Measurements from ENCODE around the gene PTGDS. TPM values are rescaled to one million over a fixed set of nuclear protein-coding genes. Genes with fewer than 3 reads are reported as not detected.

PTGDS gene
- total and polyA plus RNA-seq, 10 of the 15 experiments (the other 5 are each of a cell fraction or from before 2014, with no cell fraction given): not detected

DNA sequence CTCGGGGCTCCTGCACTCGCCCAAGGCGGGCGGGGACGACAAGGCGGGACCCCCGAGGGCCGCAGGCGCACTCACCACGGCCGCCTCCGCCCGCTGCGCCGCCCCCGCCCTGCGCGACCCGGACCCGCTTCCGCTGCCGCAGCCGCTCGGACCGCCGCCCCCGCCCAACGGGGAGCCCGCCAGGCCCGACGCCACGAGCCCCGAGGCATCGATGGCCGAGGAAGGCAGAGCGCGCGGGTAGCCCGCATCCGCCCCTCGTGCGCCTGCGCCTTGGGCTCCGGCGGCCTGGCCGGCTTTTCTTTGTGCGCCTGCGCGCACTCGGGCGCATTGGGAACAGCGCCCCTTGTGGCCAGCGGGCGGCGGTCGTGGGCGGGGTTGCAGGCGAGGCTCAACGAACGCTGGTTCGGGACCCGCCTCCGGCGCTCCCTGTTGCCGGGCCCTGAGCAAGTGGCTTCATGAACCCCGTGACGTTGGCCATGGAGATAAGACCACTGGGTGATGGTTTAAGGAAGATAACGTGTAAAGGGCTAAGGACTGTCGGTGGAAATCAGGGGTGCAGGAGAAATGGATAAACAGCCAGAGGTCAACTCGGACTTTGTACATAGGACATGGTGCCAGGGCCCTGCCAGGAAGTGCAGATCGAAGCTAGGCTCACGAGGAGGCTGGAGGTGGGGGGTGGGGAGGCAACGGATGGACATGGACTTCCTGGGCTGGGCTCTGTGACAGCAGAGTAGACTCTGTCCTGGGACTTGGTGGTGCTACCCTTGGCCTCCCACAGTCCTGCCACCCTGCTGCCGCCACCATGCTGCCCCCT, 32.6 kb upstream of the PTGDS start, which contains the start of the genes C8G and FBXW5 (continued):
- TF ChIP-seq, protein P1, sequence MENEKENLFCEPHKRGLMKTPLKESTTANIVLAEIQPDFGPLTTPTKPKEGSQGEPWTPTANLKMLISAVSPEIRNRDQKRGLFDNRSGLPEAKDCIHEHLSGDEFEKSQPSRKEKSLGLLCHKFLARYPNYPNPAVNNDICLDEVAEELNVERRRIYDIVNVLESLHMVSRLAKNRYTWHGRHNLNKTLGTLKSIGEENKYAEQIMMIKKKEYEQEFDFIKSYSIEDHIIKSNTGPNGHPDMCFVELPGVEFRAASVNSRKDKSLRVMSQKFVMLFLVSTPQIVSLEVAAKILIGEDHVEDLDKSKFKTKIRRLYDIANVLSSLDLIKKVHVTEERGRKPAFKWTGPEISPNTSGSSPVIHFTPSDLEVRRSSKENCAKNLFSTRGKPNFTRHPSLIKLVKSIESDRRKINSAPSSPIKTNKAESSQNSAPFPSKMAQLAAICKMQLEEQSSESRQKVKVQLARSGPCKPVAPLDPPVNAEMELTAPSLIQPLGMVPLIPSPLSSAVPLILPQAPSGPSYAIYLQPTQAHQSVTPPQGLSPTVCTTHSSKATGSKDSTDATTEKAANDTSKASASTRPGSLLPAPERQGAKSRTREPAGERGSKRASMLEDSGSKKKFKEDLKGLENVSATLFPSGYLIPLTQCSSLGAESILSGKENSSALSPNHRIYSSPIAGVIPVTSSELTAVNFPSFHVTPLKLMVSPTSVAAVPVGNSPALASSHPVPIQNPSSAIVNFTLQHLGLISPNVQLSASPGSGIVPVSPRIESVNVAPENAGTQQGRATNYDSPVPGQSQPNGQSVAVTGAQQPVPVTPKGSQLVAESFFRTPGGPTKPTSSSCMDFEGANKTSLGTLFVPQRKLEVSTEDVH (IDR thresholded peaks at IDR 0.05; ENCODE audit: low read depth, partially characterized antibody): no peak
- peak; percentile 54; the same call in 1 of the 2 replicates for TF ChIP-seq CBFB (IDR thresholded peaks at IDR 0.05; ENCODE audit: low read depth)
- TF ChIP-seq, protein P2, sequence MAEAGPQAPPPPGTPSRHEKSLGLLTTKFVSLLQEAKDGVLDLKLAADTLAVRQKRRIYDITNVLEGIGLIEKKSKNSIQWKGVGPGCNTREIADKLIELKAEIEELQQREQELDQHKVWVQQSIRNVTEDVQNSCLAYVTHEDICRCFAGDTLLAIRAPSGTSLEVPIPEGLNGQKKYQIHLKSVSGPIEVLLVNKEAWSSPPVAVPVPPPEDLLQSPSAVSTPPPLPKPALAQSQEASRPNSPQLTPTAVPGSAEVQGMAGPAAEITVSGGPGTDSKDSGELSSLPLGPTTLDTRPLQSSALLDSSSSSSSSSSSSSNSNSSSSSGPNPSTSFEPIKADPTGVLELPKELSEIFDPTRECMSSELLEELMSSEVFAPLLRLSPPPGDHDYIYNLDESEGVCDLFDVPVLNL (IDR thresholded peaks at IDR 0.05; ENCODE audit: low read depth, low read length): 0 out of 2 replicates have a peak, but pooled peaks have one; percentile 50
- no peak for TF ChIP-seq BMI1 (IDR thresholded peaks at IDR 0.05; ENCODE audit: borderline replicate concordance)
- peak; percentile 99 for TF ChIP-seq GATAD2B (conservative IDR thresholded peaks at IDR 0.05; ENCODE audit: low read depth)
- peak; percentile 66; the same call in 1 of the 2 replicates for TF ChIP-seq MXI1 (IDR thresholded peaks at IDR 0.05; ENCODE audit: low read depth, low read length)
- TF ChIP-seq RELA (IDR thresholded peaks at IDR 0.05; ENCODE audit: borderline replicate concordance, partially characterized antibody): peak; percentile 48
- TF ChIP-seq FOXM1 (IDR thresholded peaks at IDR 0.05; ENCODE audit: low read depth, low read length): no peak
- TF ChIP-seq SRF (IDR thresholded peaks at IDR 0.05; ENCODE audit: low read depth in 2 of 2, low read length in 2 of 2): peak in 1 of 2 experiments; percentile 99; a peak in 2 of 4 replicates
- peak; percentile 73; the same call in 1 of the 2 replicates for TF ChIP-seq RB1 (IDR thresholded peaks at IDR 0.05; ENCODE audit: borderline replicate concordance)
- TF ChIP-seq PML (IDR thresholded peaks at IDR 0.05; ENCODE audit: low read length): no peak
- TF ChIP-seq, protein P3, sequence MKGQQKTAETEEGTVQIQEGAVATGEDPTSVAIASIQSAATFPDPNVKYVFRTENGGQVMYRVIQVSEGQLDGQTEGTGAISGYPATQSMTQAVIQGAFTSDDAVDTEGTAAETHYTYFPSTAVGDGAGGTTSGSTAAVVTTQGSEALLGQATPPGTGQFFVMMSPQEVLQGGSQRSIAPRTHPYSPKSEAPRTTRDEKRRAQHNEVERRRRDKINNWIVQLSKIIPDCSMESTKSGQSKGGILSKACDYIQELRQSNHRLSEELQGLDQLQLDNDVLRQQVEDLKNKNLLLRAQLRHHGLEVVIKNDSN (IDR thresholded peaks at IDR 0.05; ENCODE audit: borderline replicate concordance, extremely low read length, insufficient read depth, low read depth, low read length): no peak
- no peak for TF ChIP-seq ATF7 (IDR thresholded peaks at IDR 0.05; ENCODE audit: low read depth)
